NCI-H2227 treated with DMSO at 0.1 percent for 48 hours (cell line): Measurements from ENCODE around the gene SRD5A1.
A peak's percentile ranks its signal among the peaks of the same experiment; 100 is the strongest.

Experiments used
- DNase-seq: peaks from one replicate; lab custom pipeline; 2025; lab: John Stamatoyannopoulos, UW

SRD5A1 gene

DNA sequence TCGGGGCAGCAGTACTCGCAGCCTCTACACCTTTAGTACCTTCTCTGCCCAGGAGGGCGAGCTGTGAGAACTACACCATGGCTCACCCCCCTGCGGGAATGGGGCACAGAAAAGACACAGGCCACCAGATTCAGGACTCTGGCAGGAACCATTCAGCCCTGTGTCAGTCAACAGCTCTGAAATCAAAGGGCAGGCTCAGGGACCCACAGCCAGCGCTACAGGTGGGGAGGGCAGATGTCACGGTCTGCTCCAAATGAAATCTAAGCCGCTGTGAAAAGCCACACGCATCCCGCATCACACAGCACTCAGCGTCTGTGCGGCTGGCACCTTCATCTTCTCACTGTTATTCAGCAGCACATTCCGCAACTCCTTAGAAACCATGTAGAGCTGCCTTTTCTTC lies 28.3 kb upstream of the SRD5A1 start:
- DNase-seq = no peak

DNA sequence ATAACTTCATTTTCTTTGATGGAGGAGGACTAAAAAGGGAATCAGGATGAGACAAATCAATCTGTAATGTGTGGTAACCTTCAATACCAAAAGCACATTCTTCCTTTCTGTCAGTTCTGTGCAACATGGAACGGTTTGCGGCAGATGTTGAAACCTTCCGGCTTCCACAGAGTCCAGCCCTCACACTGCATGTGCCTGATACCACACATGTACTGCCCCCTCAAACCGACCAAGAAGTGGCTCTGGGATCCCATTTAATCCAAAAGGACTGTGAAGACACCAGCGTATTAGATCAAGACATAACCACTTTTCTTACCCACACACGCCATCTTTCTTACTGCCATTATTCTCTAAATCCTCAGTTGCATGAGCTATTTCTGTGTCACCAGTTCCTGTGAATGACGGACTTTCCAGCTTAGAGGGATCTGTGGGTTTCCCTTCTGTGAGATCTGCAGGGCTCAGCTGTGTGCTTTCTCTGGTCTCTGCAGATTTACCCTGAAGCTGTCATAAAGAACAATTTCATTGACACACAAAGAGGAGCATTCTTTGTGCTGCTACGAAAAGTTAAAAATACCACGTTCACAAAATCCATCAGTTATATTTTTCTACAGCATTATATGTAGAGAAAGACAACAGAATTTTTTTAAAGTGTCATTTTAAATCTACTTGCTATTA lies 26.2 kb upstream of the SRD5A1 start:
- no peak for DNase-seq

- no peak for DNase-seq
Measured at GRCh38 chr5:6607559-6607936, 25.7 kb upstream of the SRD5A1 start.

GRCh38 chr5:6608016-6608415 lies 25.2 kb upstream of the SRD5A1 start:
- DNase-seq = no peak

- DNase-seq = no peak
Measured at GRCh38 chr5:6611334-6612256, 21.6 kb upstream of the SRD5A1 start.

DNA sequence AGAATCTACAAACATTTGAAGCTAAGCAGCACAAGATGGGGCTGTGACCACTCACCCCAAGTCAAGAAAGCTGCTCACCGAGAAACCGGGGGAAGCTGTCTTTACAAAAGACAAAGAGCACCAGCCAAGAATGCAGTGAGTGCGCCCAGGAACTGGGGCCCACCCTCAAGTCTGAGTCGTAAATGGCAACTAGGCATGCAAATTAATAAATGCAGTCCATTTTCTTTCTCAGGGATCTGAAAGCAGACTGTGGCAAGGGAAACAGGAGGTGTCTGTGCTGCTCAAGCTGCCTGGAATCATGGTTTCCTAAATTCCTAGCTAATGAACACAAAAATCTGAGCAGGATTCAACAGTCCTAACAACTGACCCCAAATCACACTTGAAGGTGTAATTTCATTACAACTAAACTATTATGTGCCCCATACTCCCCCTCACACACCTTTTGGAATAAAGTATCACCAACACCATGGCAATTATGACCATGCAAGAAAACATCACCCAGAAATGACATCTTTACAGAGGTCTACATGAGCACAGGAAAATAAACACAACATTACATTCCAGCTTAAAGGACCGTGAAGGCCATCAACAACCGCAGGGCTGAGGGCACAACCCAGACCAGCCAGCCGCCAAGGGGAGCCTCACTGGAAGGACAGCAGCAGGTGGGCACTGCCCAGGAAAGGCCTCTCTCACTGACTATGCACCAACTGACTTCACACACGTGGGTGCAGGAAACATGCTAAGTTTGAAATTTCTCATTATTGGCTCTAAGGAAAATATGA lies 18.0 kb upstream of the SRD5A1 start:
- no peak for DNase-seq

DNA sequence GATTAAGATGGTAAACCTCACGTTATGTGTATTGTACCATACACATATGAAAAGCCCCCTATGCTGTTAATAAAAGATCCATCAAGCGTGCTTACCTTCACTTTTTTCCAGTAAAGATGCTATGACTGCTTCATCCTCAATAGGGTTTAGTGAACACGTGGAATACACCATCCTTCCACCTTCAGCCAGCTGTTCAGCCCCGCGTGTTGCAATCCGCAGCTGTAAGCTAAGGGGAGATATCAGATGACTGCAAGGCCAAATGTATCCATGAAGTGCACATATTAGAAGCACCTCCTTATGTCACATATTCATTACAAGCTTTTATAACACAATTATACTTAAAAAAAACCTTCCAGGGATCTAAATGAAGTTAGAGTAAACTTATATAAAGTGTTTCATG lies 16.6 kb upstream of the SRD5A1 start:
- DNase-seq = no peak

- no peak for DNase-seq
Measured at GRCh38 chr5:6623228-6623627, 10.0 kb upstream of the SRD5A1 start.

DNA sequence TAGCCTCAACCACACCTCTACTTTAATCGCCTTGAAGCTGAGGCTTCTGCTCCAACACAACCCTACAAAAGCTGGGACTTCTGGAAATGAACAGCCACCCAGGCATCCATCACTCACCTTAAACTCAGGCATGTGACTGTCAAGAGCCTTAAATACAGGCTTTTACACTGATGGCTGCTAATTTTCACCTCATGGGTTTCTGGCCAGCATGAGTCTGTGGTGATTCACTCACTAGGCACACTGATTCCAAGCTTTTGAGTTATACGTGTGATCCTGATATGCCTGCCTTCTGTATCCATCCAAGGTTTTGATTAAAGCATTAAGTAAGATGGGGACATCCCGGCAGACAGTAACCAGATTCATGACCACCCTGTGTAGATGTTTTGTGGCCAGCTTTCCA lies 9.3 kb upstream of the SRD5A1 start:
- no peak for DNase-seq

- DNase-seq = no peak
Measured at GRCh38 chr5:6626508-6626907, 6.7 kb upstream of the SRD5A1 start.

DNA sequence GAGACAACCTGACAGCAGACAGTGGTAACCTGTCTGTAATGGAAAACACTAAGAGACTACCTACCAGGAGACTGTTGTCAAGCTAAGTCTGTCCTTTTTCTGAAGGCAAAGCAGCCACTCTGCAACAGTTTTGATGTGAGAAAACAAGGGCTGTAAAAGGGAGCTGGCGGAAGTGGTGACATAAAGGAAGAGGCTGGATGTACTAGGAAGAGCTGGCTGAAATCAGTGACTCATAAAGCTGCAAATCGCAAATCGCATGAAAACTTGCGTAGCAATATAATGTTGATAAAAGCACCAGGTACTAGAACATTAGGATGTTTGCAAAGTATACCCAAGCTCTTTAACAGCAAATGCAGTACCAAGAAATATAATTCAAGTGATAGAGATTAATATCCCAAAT lies 1.8 kb upstream of the SRD5A1 start:
- DNase-seq = no peak

- peak; percentile 8 for DNase-seq
Measured at GRCh38 chr5:6632324-6632887, 834 bp upstream of the SRD5A1 start.

DNA sequence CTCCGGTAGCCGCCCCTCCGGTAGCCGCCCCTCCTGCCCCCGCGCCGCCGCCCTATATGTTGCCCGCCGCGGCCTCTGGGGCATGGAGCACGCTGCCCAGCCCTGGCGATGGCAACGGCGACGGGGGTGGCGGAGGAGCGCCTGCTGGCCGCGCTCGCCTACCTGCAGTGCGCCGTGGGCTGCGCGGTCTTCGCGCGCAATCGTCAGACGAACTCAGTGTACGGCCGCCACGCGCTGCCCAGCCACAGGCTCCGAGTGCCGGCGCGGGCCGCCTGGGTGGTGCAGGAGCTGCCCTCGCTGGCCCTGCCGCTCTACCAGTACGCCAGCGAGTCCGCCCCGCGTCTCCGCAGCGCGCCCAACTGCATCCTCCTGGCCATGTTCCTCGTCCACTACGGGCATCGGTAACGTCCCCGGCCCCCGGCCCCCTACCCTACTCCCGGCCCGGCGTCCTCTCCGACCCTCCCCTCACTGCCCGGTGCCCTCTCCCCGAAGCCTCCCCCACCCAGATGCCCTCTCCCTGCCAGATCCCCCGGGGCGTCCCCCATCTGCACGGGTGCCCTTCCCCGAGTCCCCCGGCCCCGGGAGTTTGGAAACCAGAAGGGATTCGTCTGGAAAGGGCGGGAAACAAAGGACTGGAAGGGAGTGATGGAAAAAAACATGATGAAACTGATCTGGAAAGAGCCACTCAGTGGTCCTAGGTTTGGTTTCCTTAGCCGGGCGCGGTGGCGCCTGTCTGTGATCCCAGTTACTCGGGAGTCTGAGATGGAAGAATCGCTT lies 417 bp downstream of the SRD5A1 start:
- DNase-seq = peak; percentile 83

DNA sequence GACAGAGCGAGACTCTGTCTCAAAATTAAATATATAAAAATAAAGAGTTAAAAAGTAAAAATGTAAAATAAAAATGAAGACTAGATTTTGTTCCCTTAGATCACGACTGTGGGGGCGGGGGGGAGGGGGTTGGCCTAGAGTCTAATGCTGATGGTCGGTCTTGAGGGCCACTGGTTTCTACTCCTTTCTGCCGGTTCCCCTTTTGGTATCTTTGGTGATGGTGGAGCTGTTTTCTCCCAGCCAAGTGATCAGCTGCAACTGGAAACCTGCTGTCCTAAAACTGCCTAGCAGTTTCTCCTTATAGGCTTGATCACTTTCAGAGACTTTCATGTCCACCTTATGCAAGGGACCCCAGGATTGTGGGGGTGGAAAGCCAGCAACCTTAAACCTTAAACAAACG lies 1.1 kb downstream of the SRD5A1 start:
- peak; percentile 33 for DNase-seq

GRCh38 chr5:6634788-6635430 lies 1.7 kb downstream of the SRD5A1 start:
- no peak for DNase-seq

DNA sequence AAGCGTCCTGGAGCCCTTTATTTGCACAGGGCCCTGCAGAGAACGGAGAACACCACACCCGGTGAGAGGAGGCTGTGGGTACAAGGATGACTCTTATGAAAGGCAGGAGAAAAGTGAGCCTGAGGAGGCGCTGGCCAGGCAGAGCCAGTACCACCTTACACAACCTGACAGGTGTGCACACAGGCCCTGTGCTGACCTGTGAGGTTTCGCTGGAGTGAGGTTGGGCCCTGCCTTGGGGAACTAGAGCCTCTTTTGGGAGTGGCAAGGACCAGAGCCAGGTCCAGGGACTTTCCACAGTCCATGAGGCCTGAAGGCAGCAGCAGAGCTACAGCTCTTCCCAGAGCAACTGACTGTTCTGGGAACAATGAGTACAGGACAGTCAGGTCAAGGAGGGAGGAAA lies 3.1 kb downstream of the SRD5A1 start:
- DNase-seq = no peak

DNA sequence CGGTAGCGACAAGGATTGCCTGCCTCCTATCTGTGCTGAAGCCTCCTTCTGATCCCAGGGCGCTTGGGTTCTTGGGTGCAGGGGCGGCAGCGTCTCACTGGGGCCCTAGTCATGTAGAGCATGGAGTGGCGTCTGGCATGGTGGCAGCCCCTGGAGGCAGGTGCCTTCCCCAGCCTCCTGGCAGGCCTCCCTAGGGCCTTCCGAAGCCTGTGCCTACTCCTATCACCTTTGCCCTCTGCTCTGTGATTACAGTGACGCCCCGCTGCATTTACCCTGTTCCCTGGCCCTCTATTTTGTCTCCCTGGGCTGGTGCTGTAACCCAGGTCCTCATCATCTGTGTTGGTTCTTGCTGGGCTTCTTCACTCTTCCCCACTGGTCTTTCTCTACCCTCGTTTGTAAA lies 3.8 kb downstream of the SRD5A1 start:
- DNase-seq = no peak

GRCh38 chr5:6637590-6637989 lies 4.3 kb downstream of the SRD5A1 start:
- DNase-seq = no peak

DNA sequence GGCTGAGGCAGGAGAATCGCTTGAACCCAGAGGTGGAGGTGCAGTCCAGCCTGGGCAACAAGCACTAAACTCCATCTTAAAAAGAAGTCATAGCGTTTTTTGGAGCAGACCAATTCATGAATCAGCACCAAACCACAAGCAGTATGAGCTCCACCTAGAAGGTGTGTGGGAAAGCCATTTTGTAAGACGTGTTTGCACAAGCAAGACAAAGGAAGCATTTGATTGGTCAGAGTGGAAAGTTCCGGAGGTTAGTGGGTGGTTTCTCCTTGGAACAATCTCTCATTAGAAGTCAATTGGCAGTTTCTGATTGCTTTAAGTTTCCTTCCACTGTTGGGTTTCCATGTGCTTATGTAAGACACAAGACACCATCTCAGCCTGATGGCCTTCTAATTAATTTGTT lies 5.0 kb downstream of the SRD5A1 start:
- DNase-seq = no peak

DNA sequence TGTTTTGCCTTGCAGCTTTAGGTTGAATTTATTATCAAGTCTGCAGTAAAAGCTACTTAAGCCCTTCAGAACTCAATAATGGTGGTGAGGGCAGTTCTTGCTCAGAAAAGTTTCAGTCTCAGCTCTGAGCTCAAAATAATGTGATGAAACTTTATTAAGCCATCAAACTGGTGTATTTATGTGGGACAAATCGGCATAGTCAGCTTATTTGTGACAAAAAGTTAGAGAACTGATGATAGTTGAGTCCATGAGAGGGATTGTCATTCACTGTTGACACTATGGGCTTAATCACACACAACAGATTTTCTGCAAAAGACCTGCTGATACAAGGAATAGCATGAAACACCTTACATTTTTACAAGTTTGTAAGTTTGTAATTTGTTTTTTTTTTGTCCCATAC lies 9.4 kb downstream of the SRD5A1 start:
- no peak for DNase-seq

DNA sequence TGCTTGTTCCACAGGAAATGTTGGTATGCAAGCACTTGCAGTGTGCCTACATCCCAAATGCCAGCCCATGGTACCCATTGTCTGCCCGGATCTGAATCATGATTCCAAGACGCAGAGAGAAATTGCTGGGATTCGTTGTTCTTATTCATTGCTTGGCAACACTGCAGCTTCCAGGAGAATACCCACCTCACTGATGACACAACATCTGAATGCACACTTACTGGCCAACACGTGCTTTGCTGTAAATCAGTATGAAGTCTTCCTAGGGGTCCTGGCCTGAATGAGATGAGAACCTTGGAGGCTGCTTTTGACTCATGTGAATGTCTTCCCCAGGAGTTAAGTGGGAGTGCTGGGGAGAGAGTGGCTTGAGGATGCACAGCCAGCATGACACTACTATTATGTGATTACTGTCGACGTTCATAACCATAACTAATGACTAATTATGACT lies 11.6 kb downstream of the SRD5A1 start:
- DNase-seq = no peak
